DOHH2 (cell line): Measurements from ENCODE around the gene PRH1.

ENCODE experiments used
- H3F3A ChIP-seq: fragments of 200-600 bp; sonication (generic), shearing (Covaris generic); 2 replicates; pipeline ENCODE4 v1.6.0; 2016; ENCODE audit warnings: antibody characterized with exemption, mild to moderate bottlenecking; ENCODE audit not compliant: control insufficient read depth, insufficient read depth
- H3K27ac ChIP-seq: fragments of 200-600 bp; sonication (generic); 2 replicates; pipeline ENCODE4 v1.5.1; 2014; ENCODE audit warnings: low read depth, mild to moderate bottlenecking, low read length, moderate library complexity
- H3K27me3 ChIP-seq: fragments of 200-600 bp; sonication (generic); 2 replicates; pipeline ENCODE4 v1.6.1; 2014; ENCODE audit warnings: mild to moderate bottlenecking, low read length, mixed read lengths; ENCODE audit not compliant: control insufficient read depth
- H3K36me3 ChIP-seq: fragments of 200-600 bp; sonication (generic); 2 replicates; pipeline ENCODE4 v1.6.1; 2014; ENCODE audit warnings: mild to moderate bottlenecking, low read length, moderate library complexity, mixed read lengths; ENCODE audit not compliant: control insufficient read depth
- H3K4me1 ChIP-seq: fragments of 200-600 bp; sonication (generic); 2 replicates; pipeline ENCODE4 v1.6.1; 2014; ENCODE audit warnings: mild to moderate bottlenecking, low read length, mixed read lengths; ENCODE audit not compliant: control insufficient read depth
- H3K4me2 ChIP-seq: fragments of 200-600 bp; sonication (generic); 2 replicates; pipeline ENCODE4 v1.6.0; 2014; ENCODE audit warnings: mild to moderate bottlenecking, low read length, moderate library complexity
- H3K4me3 ChIP-seq: fragments of 200-600 bp; sonication (generic); 2 replicates; pipeline ENCODE4 v1.5.1; 2014; ENCODE audit warnings: mild to moderate bottlenecking, low read length, mixed read lengths
- H3K79me2 ChIP-seq: fragments of 200-600 bp; sonication (generic); 2 replicates; pipeline ENCODE4 v1.6.1; 2014; ENCODE audit warnings: mild to moderate bottlenecking, low read length, mixed read lengths; ENCODE audit not compliant: control insufficient read depth
- H3K9me2 ChIP-seq: fragments of 200-600 bp; sonication (generic); replicated peaks from 2 replicates; pipeline ENCODE4 v1.6.1; 2014; ENCODE audit warnings: mild to moderate bottlenecking, low read length, mixed read lengths; ENCODE audit not compliant: control insufficient read depth
- H3K9me3 ChIP-seq: fragments of 200-600 bp; sonication (generic); 2 replicates; pipeline ENCODE4 v1.6.1; 2014; ENCODE audit warnings: antibody characterized with exemption, low read length, mixed read lengths; ENCODE audit not compliant: control insufficient read depth, insufficient read depth
- H4K20me1 ChIP-seq: fragments of 200-600 bp; sonication (generic); 2 replicates; pipeline ENCODE4 v1.6.0; 2014; ENCODE audit warnings: low read depth, mild to moderate bottlenecking, antibody characterized with exemption, low read length, moderate library complexity; ENCODE audit not compliant: control insufficient read depth, insufficient read depth
- CTCF ChIP-seq: fragments of 200-600 bp; sonication (generic); IDR thresholded peaks from one replicate; pipeline ENCODE4 v1.5.1; 2014; ENCODE audit warnings: antibody characterized with exemption, mild to moderate bottlenecking, low read depth, low read length; ENCODE audit not compliant: poor library complexity, severe bottlenecking
- EZH2phosphoT487 ChIP-seq: fragments of 200-600 bp; sonication (generic); IDR thresholded peaks from 2 replicates; pipeline ENCODE4 v1.6.1; 2017; ENCODE audit warnings: borderline replicate concordance, mild to moderate bottlenecking, antibody characterized with exemption, low read length, moderate library complexity, mixed read lengths

Gene PRH1

GRCh38 chr12:10867381-10867780 is 16.7 kb downstream of the PRH1 start:
- Histone ChIP-seq H3F3A (no peaks in the 10 kb centered on the region), H3K36me3 (no peaks in the 10 kb centered on the region), H4K20me1 (no peaks in the 10 kb centered on the region), H3K9me3 (no peaks in the 10 kb centered on the region), H3K4me1 (no peaks in the 10 kb centered on the region), H3K4me2 (no peak overlapping the region), H3K27ac (no peak overlapping the region), H3K79me2 (no peaks in the 10 kb centered on the region), H3K9me2 (no peaks in the 10 kb centered on the region), H3K27me3 (no peaks in the 10 kb centered on the region), H3K4me3 (no peak overlapping the region)
- TF ChIP-seq CTCF (no peak), EZH2phosphoT487 (no peak)

- Histone ChIP-seq H3F3A (no peaks in the 10 kb centered on the region), H3K9me2 (no peaks in the 10 kb centered on the region), H3K4me3 (no peak overlapping the region), H3K4me1 (no peaks in the 10 kb centered on the region), H3K79me2 (no peaks in the 10 kb centered on the region), H3K36me3 (no peaks in the 10 kb centered on the region), H3K27ac (no peak overlapping the region), H4K20me1 (no peaks in the 10 kb centered on the region), H3K27me3 (no peaks in the 10 kb centered on the region), H3K9me3 (no peaks in the 10 kb centered on the region), H3K4me2 (no peak overlapping the region)
- TF ChIP-seq CTCF = no peak
- no peak for TF ChIP-seq EZH2phosphoT487
Observed at GRCh38 chr12:10863512-10864218, 20.4 kb downstream of the PRH1 start.

GRCh38 chr12:10861366-10861765 is 22.7 kb downstream of the PRH1 start:
- H3K4me1 ChIP-seq = no peaks in the 10 kb centered on the region
- no peaks in the 10 kb centered on the region for H3K79me2 ChIP-seq
- no peak overlapping the region for H3K4me3 ChIP-seq
- H3K27ac ChIP-seq = no peak overlapping the region
- no peak overlapping the region for H3K4me2 ChIP-seq
- no peaks in the 10 kb centered on the region for H3F3A ChIP-seq
- H3K36me3 ChIP-seq = no peaks in the 10 kb centered on the region
- no peaks in the 10 kb centered on the region for H3K9me2 ChIP-seq
- TF ChIP-seq CTCF = no peak
- TF ChIP-seq EZH2phosphoT487 = no peak
- H3K9me3 ChIP-seq = no peaks in the 10 kb centered on the region
- no peaks in the 10 kb centered on the region for H3K27me3 ChIP-seq
- H4K20me1 ChIP-seq = no peaks in the 10 kb centered on the region

- no peak overlapping the region for H3K4me3 ChIP-seq
- no peaks in the 10 kb centered on the region for H3K79me2 ChIP-seq
- no peaks in the 10 kb centered on the region for H3K27me3 ChIP-seq
- no peaks in the 10 kb centered on the region for H4K20me1 ChIP-seq
- H3K4me2 ChIP-seq = no peak overlapping the region
- TF ChIP-seq CTCF (no peak), EZH2phosphoT487 (no peak)
- H3K4me1 ChIP-seq = no peaks in the 10 kb centered on the region
- H3K27ac ChIP-seq = no peak overlapping the region
- peaks cover 4% of the 10 kb centered on the region; the same call in 1 of the 2 replicates for H3K9me3 ChIP-seq
- no peaks in the 10 kb centered on the region for H3K9me2 ChIP-seq
- no peaks in the 10 kb centered on the region for H3K36me3 ChIP-seq
- H3F3A ChIP-seq = no peaks in the 10 kb centered on the region
Observed at GRCh38 chr12:10855807-10856206, 28.2 kb downstream of the PRH1 start.
